ENCODE results near the gene IMPDH2.

GRCh38 chr3:49035281-49035680 lies 6.1 kb upstream of the IMPDH2 start:
- TF ChIP-seq EP300 (IDR thresholded peaks at IDR 0.05; ENCODE audit: borderline replicate concordance in 1 of 2, control insufficient read depth in 1 of 2, low read depth in 2 of 2, low read length in 2 of 2), result no peak
- TF ChIP-seq IRF3 (IDR thresholded peaks at IDR 0.05), result no peak
- TF ChIP-seq CHD2 (IDR thresholded peaks at IDR 0.05; ENCODE audit: borderline replicate concordance, low read depth, low read length), result no peak

All from GM12878 (cell line).